ENCODE measurements around the gene GPR108. TPM values are rescaled to one million over a fixed set of nuclear protein-coding genes. Genes with fewer than 3 reads are reported as not detected.

Gene GPR108
- total RNA-seq, 1 experiment from 2014 or later: 36.4 TPM

DNA sequence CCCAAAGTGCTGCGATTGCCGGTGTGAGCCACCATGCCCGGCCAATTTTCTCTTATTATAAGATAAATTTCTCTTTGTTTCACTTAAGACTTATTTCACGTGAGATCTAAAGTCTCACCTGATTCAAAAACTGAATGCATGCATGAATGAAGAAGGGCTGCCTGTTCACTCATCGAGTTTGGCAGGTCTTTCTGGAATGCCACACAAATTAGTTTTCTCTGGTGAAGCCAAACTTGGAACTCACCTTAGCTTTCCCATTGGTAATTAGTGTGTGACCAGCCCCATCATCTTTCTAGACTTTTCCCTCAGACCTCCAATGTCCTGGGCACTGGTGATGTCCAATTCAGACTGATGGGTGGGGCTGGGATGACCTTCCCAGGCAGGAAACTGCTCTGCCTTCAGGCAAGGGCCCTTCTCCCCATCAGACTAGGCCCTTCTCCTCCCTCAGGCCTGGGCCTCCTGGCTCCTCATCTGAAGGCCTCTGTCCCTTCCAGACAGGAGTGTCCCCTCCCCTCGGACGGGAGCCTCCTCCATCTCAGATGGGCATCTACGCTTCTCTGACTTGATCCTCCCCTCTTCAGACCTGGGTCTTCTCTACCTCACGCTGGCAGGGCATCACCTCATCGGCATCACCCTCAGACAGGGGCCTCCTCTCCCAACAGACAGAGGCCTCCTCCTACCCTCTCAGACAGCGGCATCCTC, 31.3 kb downstream of the GPR108 start:
- intact Hi-C loops (cut with micrococcal nuclease; ENCODE audit: unreplicated experiment): no loop called here
- CTCF ChIA-PET: no interaction called here
- BruUV-seq (replicated peaks): no TSS peak
- Histone ChIP-seq H3K27ac (ENCODE audit: low read depth, low read length, poor library complexity, severe bottlenecking) (no peak overlapping the region), H3K4me1 (ENCODE audit: insufficient read depth, low read length, poor library complexity, severe bottlenecking) (no peaks in the 10 kb centered on the region), H3K27me3 (replicated peaks; ENCODE audit: insufficient read depth, low read depth, low read length, poor library complexity) (peaks cover 4% of the 10 kb centered on the region), H3K9me3 (ENCODE audit: low read depth, low read length, poor library complexity, severe bottlenecking) (no peaks in the 10 kb centered on the region), H3K4me3 (ENCODE audit: low read depth, low read length, poor library complexity, severe bottlenecking) (no peak overlapping the region), H3K36me3 (ENCODE audit: insufficient read depth, low read length, poor library complexity, severe bottlenecking) (no peaks in the 10 kb centered on the region)
- TF ChIP-seq, protein P1, sequence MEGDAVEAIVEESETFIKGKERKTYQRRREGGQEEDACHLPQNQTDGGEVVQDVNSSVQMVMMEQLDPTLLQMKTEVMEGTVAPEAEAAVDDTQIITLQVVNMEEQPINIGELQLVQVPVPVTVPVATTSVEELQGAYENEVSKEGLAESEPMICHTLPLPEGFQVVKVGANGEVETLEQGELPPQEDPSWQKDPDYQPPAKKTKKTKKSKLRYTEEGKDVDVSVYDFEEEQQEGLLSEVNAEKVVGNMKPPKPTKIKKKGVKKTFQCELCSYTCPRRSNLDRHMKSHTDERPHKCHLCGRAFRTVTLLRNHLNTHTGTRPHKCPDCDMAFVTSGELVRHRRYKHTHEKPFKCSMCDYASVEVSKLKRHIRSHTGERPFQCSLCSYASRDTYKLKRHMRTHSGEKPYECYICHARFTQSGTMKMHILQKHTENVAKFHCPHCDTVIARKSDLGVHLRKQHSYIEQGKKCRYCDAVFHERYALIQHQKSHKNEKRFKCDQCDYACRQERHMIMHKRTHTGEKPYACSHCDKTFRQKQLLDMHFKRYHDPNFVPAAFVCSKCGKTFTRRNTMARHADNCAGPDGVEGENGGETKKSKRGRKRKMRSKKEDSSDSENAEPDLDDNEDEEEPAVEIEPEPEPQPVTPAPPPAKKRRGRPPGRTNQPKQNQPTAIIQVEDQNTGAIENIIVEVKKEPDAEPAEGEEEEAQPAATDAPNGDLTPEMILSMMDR (conservative IDR thresholded peaks at IDR 0.05; ENCODE audit: low read depth, low read length): no peak
- no peak for TF ChIP-seq EZH2 (IDR thresholded peaks at IDR 0.05; ENCODE audit: borderline replicate concordance, low read depth, low read length, poor library complexity, severe bottlenecking)
- POLR2A ChIA-PET (ENCODE audit: low non-redundant PET): no interaction called here
- DNase-seq (ENCODE audit: low spot score): no peak

DNA sequence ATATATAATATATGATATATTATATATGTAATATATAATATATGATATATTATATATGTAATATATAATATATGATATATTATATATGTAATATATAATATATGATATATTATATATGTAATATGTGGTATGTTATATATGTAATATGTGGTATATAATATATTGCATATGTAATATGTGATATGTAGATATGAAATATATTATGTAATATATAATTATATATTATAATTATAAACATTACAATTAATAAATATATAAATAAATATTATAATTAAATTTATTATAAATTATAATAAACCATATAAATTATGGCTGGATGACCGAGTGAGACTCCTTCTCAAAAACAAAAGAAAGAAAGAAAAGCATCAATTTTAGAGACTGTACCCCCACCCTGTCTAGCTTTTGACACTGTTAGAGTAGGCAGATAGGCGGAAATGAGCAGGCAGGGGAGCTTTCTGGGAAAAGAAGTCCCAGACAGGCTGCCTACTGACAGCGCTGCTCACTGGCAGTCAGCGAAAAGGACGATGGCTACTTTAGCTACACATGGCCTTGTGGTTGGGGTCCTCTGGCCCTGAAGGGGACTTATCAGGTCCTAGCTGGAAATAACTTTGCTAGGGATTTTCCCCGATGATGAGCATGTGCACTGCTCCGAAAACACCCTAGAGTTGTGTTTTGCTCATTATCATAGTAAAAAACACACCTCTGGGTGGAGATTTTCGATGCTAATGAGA, 36.6 kb downstream of the GPR108 start:
- Histone ChIP-seq H3K9me3 (ENCODE audit: low read depth, low read length, poor library complexity, severe bottlenecking) (no peaks in the 10 kb centered on the region), H3K4me3 (ENCODE audit: low read depth, low read length, poor library complexity, severe bottlenecking) (no peak overlapping the region), H3K27me3 (replicated peaks; ENCODE audit: insufficient read depth, low read depth, low read length, poor library complexity) (no peaks in the 10 kb centered on the region), H3K36me3 (ENCODE audit: insufficient read depth, low read length, poor library complexity, severe bottlenecking) (no peaks in the 10 kb centered on the region), H3K27ac (ENCODE audit: low read depth, low read length, poor library complexity, severe bottlenecking) (no peak overlapping the region), H3K4me1 (ENCODE audit: insufficient read depth, low read length, poor library complexity, severe bottlenecking) (no peaks in the 10 kb centered on the region)
- no peak for TF ChIP-seq EZH2 (IDR thresholded peaks at IDR 0.05; ENCODE audit: borderline replicate concordance, low read depth, low read length, poor library complexity, severe bottlenecking)
- TF ChIP-seq, protein P1 (conservative IDR thresholded peaks at IDR 0.05; ENCODE audit: low read depth, low read length): no peak
- no TSS peak for BruUV-seq (replicated peaks)
- DNase-seq (ENCODE audit: low spot score): no peak
- intact Hi-C loops (cut with micrococcal nuclease; ENCODE audit: unreplicated experiment): no loop called here
- ChIA-PET CTCF (no interaction called here), POLR2A (ENCODE audit: low non-redundant PET) (no interaction called here)

DNA sequence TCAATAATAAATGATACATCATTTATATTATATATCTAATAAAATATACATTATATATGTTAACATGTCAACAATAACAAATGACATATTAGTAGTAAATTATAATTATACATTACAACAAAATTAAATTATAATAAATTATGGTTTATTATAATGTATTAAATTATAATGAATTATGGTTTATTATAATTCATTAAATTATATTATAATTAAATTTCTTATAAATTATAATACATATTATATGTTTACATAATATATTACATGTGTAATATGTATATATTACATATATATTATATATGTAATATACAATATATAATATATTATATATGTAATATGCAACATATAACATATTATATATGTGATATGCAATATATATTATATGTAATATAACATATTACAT, 37.4 kb downstream of the GPR108 start:
- Histone ChIP-seq H3K9me3 (ENCODE audit: low read depth, low read length, poor library complexity, severe bottlenecking) (no peaks in the 10 kb centered on the region), H3K4me3 (ENCODE audit: low read depth, low read length, poor library complexity, severe bottlenecking) (no peak overlapping the region), H3K36me3 (ENCODE audit: insufficient read depth, low read length, poor library complexity, severe bottlenecking) (no peaks in the 10 kb centered on the region), H3K27me3 (replicated peaks; ENCODE audit: insufficient read depth, low read depth, low read length, poor library complexity) (no peaks in the 10 kb centered on the region), H3K4me1 (ENCODE audit: insufficient read depth, low read length, poor library complexity, severe bottlenecking) (no peaks in the 10 kb centered on the region), H3K27ac (ENCODE audit: low read depth, low read length, poor library complexity, severe bottlenecking) (no peak overlapping the region)
- CTCF ChIA-PET: no interaction called here
- no peak for TF ChIP-seq EZH2 (IDR thresholded peaks at IDR 0.05; ENCODE audit: borderline replicate concordance, low read depth, low read length, poor library complexity, severe bottlenecking)
- TF ChIP-seq, protein P1 (conservative IDR thresholded peaks at IDR 0.05; ENCODE audit: low read depth, low read length): no peak
- DNase-seq (ENCODE audit: low spot score): no peak
- POLR2A ChIA-PET (ENCODE audit: low non-redundant PET): no interaction called here
- no TSS peak for BruUV-seq (replicated peaks)
- intact Hi-C loops (cut with micrococcal nuclease; ENCODE audit: unreplicated experiment): no loop called here
